Measurements from ENCODE around the gene CLHC1.
A peak's percentile ranks its signal among the peaks of the same experiment; 100 is the strongest.

Gene CLHC1

GRCh38 chr2:55163274-55163721 lies 68.8 kb downstream of the CLHC1 start:
- Histone ChIP-seq H3K27ac (no peak overlapping the region), H3K4me1 (ENCODE audit: control insufficient read depth in 1 of 2, insufficient read depth in 1 of 2, low read depth in 1 of 2, low read length in 1 of 2) (peaks cover 35 to 37% of the 10 kb centered on the region in 2 experiments)
- no peak for TF ChIP-seq CTCF (IDR thresholded peaks at IDR 0.05)

GRCh38 chr2:55162284-55163006 lies 69.6 kb downstream of the CLHC1 start:
- no peak for TF ChIP-seq CTCF (IDR thresholded peaks at IDR 0.05)
- peak overlapping the region; percentile 71 for H3K27ac ChIP-seq
- peaks cover 32 to 35% of the 10 kb centered on the region in 2 experiments for H3K4me1 ChIP-seq (ENCODE audit: control insufficient read depth in 1 of 2, insufficient read depth in 1 of 2, low read depth in 1 of 2, low read length in 1 of 2)
- H3K9me3 ChIP-seq: no peaks in the 10 kb centered on the region
- H3K4me3 ChIP-seq (ENCODE audit: low read depth in 1 of 2, low read length in 1 of 2): no peak overlapping the region
- H3K36me3 ChIP-seq: no peaks in the 10 kb centered on the region
- no peaks in the 10 kb centered on the region for H3K27me3 ChIP-seq

More at GRCh38 chr2:55163274-55163721, 68.8 kb downstream of the CLHC1 start:
- no peak overlapping the region for H3K4me3 ChIP-seq (ENCODE audit: low read depth in 1 of 2, low read length in 1 of 2)
- no peaks in the 10 kb centered on the region for H3K27me3 ChIP-seq
- H3K36me3 ChIP-seq: no peaks in the 10 kb centered on the region
- H3K9me3 ChIP-seq: no peaks in the 10 kb centered on the region

- peak overlapping the region; percentile 33 to 40 for H3K4me3 ChIP-seq (ENCODE audit: low read depth in 1 of 2, low read length in 1 of 2)
- H3K36me3 ChIP-seq: no peaks in the 10 kb centered on the region
- peaks cover 32 to 35% of the 10 kb centered on the region in 2 experiments for H3K4me1 ChIP-seq (ENCODE audit: control insufficient read depth in 1 of 2, insufficient read depth in 1 of 2, low read depth in 1 of 2, low read length in 1 of 2)
- H3K9me3 ChIP-seq: no peaks in the 10 kb centered on the region
- peak overlapping the region; percentile 71 for H3K27ac ChIP-seq
- no peaks in the 10 kb centered on the region for H3K27me3 ChIP-seq
- no peak for TF ChIP-seq CTCF (IDR thresholded peaks at IDR 0.05)
Measured at GRCh38 chr2:55161295-55162210, 70.5 kb downstream of the CLHC1 start.

GRCh38 chr2:55160422-55160821 lies 71.7 kb downstream of the CLHC1 start:
- peaks cover 32 to 35% of the 10 kb centered on the region in 2 experiments for H3K4me1 ChIP-seq (ENCODE audit: control insufficient read depth in 1 of 2, insufficient read depth in 1 of 2, low read depth in 1 of 2, low read length in 1 of 2)
- TF ChIP-seq CTCF (IDR thresholded peaks at IDR 0.05): no peak
- H3K4me3 ChIP-seq (ENCODE audit: low read depth in 1 of 2, low read length in 1 of 2): no peak overlapping the region
- no peaks in the 10 kb centered on the region for H3K36me3 ChIP-seq
- no peaks in the 10 kb centered on the region for H3K27me3 ChIP-seq
- no peak overlapping the region for H3K27ac ChIP-seq
- no peaks in the 10 kb centered on the region for H3K9me3 ChIP-seq

- Histone ChIP-seq H3K27me3 (no peaks in the 10 kb centered on the region), H3K4me1 (ENCODE audit: control insufficient read depth in 1 of 2, insufficient read depth in 1 of 2, low read depth in 1 of 2, low read length in 1 of 2) (peaks cover 32 to 35% of the 10 kb centered on the region in 2 experiments), H3K4me3 (ENCODE audit: low read depth in 1 of 2, low read length in 1 of 2) (no peak overlapping the region), H3K27ac (no peak overlapping the region), H3K9me3 (no peaks in the 10 kb centered on the region), H3K36me3 (no peaks in the 10 kb centered on the region)
- no peak for TF ChIP-seq CTCF (IDR thresholded peaks at IDR 0.05)
Measured at GRCh38 chr2:55159752-55160151, 72.3 kb downstream of the CLHC1 start.

All from neutrophil (primary cell).